H9 (cell line): ENCODE data around the gene GRAMD1B. TPM values are rescaled to one million over a fixed set of nuclear protein-coding genes. Genes with fewer than 3 reads are reported as not detected.

Source experiments
- DNase-seq: peaks from one replicate; pipeline ENCODE4 v3.0.0-alpha.2; 2017
- H2AFZ ChIP-seq: one replicate; pipeline ENCODE4 v1.6.1; 2013; ENCODE audit warnings: mild to moderate bottlenecking, low read length, control low read depth, moderate library complexity
- H2AK5ac ChIP-seq: 2 replicates; pipeline ENCODE4 v1.6.1; 2013; ENCODE audit warnings: low read length, control low read depth, mixed read lengths; ENCODE audit not compliant: insufficient read length
- H2BK120ac ChIP-seq: one replicate; pipeline ENCODE4 v1.6.1; 2013; ENCODE audit warnings: low read depth, mild to moderate bottlenecking, low read length, control low read depth, inconsistent platforms; ENCODE audit not compliant: poor library complexity, severe bottlenecking
- H2BK12ac ChIP-seq: 2 replicates; pipeline ENCODE4 v1.6.1; 2013; ENCODE audit warnings: low read length, control low read depth, mixed read lengths, low read depth; ENCODE audit not compliant: insufficient read length
- H2BK15ac ChIP-seq: 2 replicates; pipeline ENCODE4 v1.6.1; 2013; ENCODE audit warnings: low read depth, low read length, control low read depth
- H2BK20ac ChIP-seq: one replicate; pipeline ENCODE4 v1.6.1; 2013; ENCODE audit warnings: low read depth, mild to moderate bottlenecking, low read length, control low read depth, inconsistent platforms; ENCODE audit not compliant: poor library complexity, severe bottlenecking
- H2BK5ac ChIP-seq: 2 replicates; pipeline ENCODE4 v1.6.1; 2013; ENCODE audit warnings: low read length, control low read depth, mixed read lengths; ENCODE audit not compliant: insufficient read length
- H3K14ac ChIP-seq: 2 replicates; pipeline ENCODE4 v1.6.1; 2013; ENCODE audit warnings: low read length, control low read depth; ENCODE audit not compliant: insufficient read depth
- H3K18ac ChIP-seq: 2 replicates; pipeline ENCODE4 v1.6.1; 2013; ENCODE audit warnings: low read depth, mild to moderate bottlenecking, mixed read lengths, low read length, control low read depth; ENCODE audit not compliant: insufficient read length
- H3K23ac ChIP-seq: 2 replicates; pipeline ENCODE4 v1.6.1; 2013; ENCODE audit warnings: low read length, control low read depth, mixed read lengths, low read depth; ENCODE audit not compliant: insufficient read length
- H3K23me2 ChIP-seq: 2 replicates; pipeline ENCODE4 v1.6.1; 2013; ENCODE audit warnings: low read depth, mild to moderate bottlenecking, mixed read lengths, low read length, control low read depth; ENCODE audit not compliant: insufficient read length, poor library complexity, severe bottlenecking
- H3K27ac ChIP-seq: 2 replicates; pipeline ENCODE4 v1.5.1; 2013; ENCODE audit warnings: low read length, control low read depth, mixed read lengths, low read depth; ENCODE audit not compliant: insufficient read length
- H3K27me3 ChIP-seq: 2 replicates; pipeline ENCODE4 v1.6.1; 2013; ENCODE audit warnings: low read length, control low read depth, inconsistent platforms; ENCODE audit not compliant: insufficient read depth
- H3K4ac ChIP-seq: 2 replicates; pipeline ENCODE4 v1.6.1; 2013; ENCODE audit warnings: low read depth, mild to moderate bottlenecking, control low read depth, inconsistent platforms, low read length, moderate library complexity
- H3K4me1 ChIP-seq: 2 replicates; pipeline ENCODE4 v1.6.1; 2013; ENCODE audit warnings: low read length, control low read depth, inconsistent platforms; ENCODE audit not compliant: insufficient read depth
- H3K4me2 ChIP-seq: 2 replicates; pipeline ENCODE4 v1.6.1; 2013; ENCODE audit warnings: low read length, control low read depth, mixed read lengths; ENCODE audit not compliant: insufficient read length, insufficient read depth
- H3K56ac ChIP-seq: 2 replicates; pipeline ENCODE4 v1.6.1; 2013; ENCODE audit warnings: low read depth, mild to moderate bottlenecking, mixed read lengths, low read length, control low read depth; ENCODE audit not compliant: insufficient read length
- H3K79me1 ChIP-seq: 2 replicates; pipeline ENCODE4 v1.6.1; 2013; ENCODE audit warnings: low read depth, mild to moderate bottlenecking, moderate library complexity, low read length, control low read depth, inconsistent platforms; ENCODE audit not compliant: insufficient read depth, poor library complexity, severe bottlenecking
- H3K79me2 ChIP-seq: 2 replicates; pipeline ENCODE4 v1.6.1; 2013; ENCODE audit warnings: low read length, control low read depth, inconsistent platforms; ENCODE audit not compliant: insufficient read depth
- H3K9ac ChIP-seq: 2 replicates; pipeline ENCODE4 v1.6.1; 2013; ENCODE audit warnings: low read length, control low read depth, mixed read lengths; ENCODE audit not compliant: insufficient read length; ENCODE audit errors: extremely low read depth
- H3K9me3 ChIP-seq: one replicate; pipeline ENCODE4 v1.6.1; 2013; ENCODE audit warnings: low read depth, low read length, inconsistent platforms; ENCODE audit not compliant: control insufficient read depth
- H3T11ph ChIP-seq: one replicate; pipeline ENCODE4 v1.6.1; 2013; ENCODE audit warnings: mild to moderate bottlenecking, low read length, control low read depth, inconsistent platforms
- H4K20me1 ChIP-seq: one replicate; pipeline ENCODE4 v1.6.1; 2013; ENCODE audit not compliant: control insufficient read depth, insufficient read length, insufficient read depth
- H4K5ac ChIP-seq: 2 replicates; pipeline ENCODE4 v1.6.1; 2013; ENCODE audit warnings: low read depth, mild to moderate bottlenecking, mixed read lengths, low read length, control low read depth; ENCODE audit not compliant: insufficient read length
- H4K8ac ChIP-seq: replicated peaks from 2 replicates; pipeline ENCODE4 v1.6.1; 2013; ENCODE audit warnings: low read length, control low read depth, mixed read lengths, low read depth; ENCODE audit not compliant: insufficient read length
- H4K91ac ChIP-seq: 2 replicates; pipeline ENCODE4 v1.6.1; 2013; ENCODE audit warnings: low read depth, mild to moderate bottlenecking, moderate library complexity, mixed read lengths, low read length, control low read depth; ENCODE audit not compliant: insufficient read length
- H3K27ac Mint-ChIP-seq, 3 experiments: 2 replicates in 2 of 3; 3 replicates in 1 of 3; pipeline ENCODE4 v1.8.0; 2020 to 2021; ENCODE audit warnings: mixed read lengths in 3 of 3, mild to moderate bottlenecking in 1 of 3, moderate library complexity in 1 of 3
- H3K27me3 Mint-ChIP-seq: 2 replicates; pipeline ENCODE4 v1.8.0; 2021; ENCODE audit warnings: low read depth, mild to moderate bottlenecking, moderate library complexity, mixed read lengths
- H3K36me3 Mint-ChIP-seq, 3 experiments: 2 replicates in 2 of 3; 3 replicates in 1 of 3; pipeline ENCODE4 v1.8.0; 2020 to 2021; ENCODE audit warnings: low read depth in 3 of 3, mixed read lengths in 3 of 3; ENCODE audit not compliant: insufficient read depth in 1 of 3
- H3K4me1 Mint-ChIP-seq, 2 experiments: 2 replicates each; pipeline ENCODE4 v1.8.0; 2020; ENCODE audit warnings: mixed read lengths in 2 of 2
- H3K4me3 Mint-ChIP-seq, 2 experiments: 2 replicates in 1 of 2; 3 replicates in 1 of 2; pipeline ENCODE4 v1.8.0; 2020 to 2021; ENCODE audit warnings: mild to moderate bottlenecking in 2 of 2, mixed read lengths in 2 of 2, moderate library complexity in 1 of 2
- H3K9me3 Mint-ChIP-seq, 2 experiments: 2 replicates in 1 of 2; 3 replicates in 1 of 2; pipeline ENCODE4 v1.8.0; 2020; ENCODE audit warnings: mild to moderate bottlenecking in 2 of 2, mixed read lengths in 2 of 2, moderate library complexity in 1 of 2
- WGBS: extraction: QIAGEN DNeasy Blood & Tissue Kit; methylation state at CpG from one replicate; pipeline ENCODE4 v1.1.7; 2013; ENCODE audit warnings: missing lambda C conversion rate, low lambda C conversion rate, mixed read lengths; ENCODE audit not compliant: insufficient read length; ENCODE audit errors: extremely low coverage; 5-methylcytosine and 5-hydroxymethylcytosine counted together
- total RNA-seq: library from RNA; stranded (reverse); gene quantifications from 2 replicates; pipeline ENCODE4 v1.2.1, GENCODE V29; 2021
- TF ChIP-seq, protein P1 (sequence below): fragments of 200-600 bp; sonication (generic); conservative IDR thresholded peaks from 3 replicates; pipeline ENCODE4 v1.8.0; 2021; ENCODE audit warnings: antibody characterized with exemption, mild to moderate bottlenecking

Gene GRAMD1B
- total RNA-seq, 1 experiment from 2014 or later, result 25.9 TPM

GRCh38 chr11:123588117-123588863, 158.2 kb downstream of the GRAMD1B start:
- WGBS, result no CpG with 5 or more reads among the region's 14 CpGs
- Histone ChIP-seq H2BK5ac (no peak overlapping the region), H2AK5ac (no peak overlapping the region), H2BK12ac (no peak overlapping the region), H4K91ac (no peak overlapping the region), H3K79me2 (no peaks in the 10 kb centered on the region), H4K5ac (no peak overlapping the region), H2AFZ (no peak overlapping the region), H3K23me2 (no peaks in the 10 kb centered on the region), H3K18ac (no peak overlapping the region), H3K14ac (no peak overlapping the region), H3K4ac (no peak overlapping the region), H2BK20ac (no peak overlapping the region), H2BK15ac (no peak overlapping the region), H2BK120ac (no peak overlapping the region), H3K4me1 (no peaks in the 10 kb centered on the region; the same call in 1 of the 2 replicates), H3K79me1 (no peaks in the 10 kb centered on the region), H3T11ph (no peak overlapping the region), H3K56ac (no peak overlapping the region), H3K27ac (no peak overlapping the region), H4K8ac (no peak overlapping the region), H3K27me3 (no peaks in the 10 kb centered on the region), H4K20me1 (no peaks in the 10 kb centered on the region), H3K23ac (no peak overlapping the region), H3K9ac (no peak overlapping the region), H3K4me2 (no peak overlapping the region), H3K9me3 (no peaks in the 10 kb centered on the region)
- peaks cover 3 to 7% (median 3%) of the 10 kb centered on the region in 3 experiments; a peak in 6 of 7 replicates for H3K36me3 Mint-ChIP-seq
- no peak for DNase-seq
- H3K9me3 Mint-ChIP-seq, result no peaks in the 10 kb centered on the region
- no peak overlapping the region for H3K27ac Mint-ChIP-seq
- no peaks in the 10 kb centered on the region for H3K27me3 Mint-ChIP-seq
- H3K4me3 Mint-ChIP-seq, result peak overlapping the region in 1 of 2 experiments; percentile 58; a peak in 2 of 5 replicates
- TF ChIP-seq, protein P1, sequence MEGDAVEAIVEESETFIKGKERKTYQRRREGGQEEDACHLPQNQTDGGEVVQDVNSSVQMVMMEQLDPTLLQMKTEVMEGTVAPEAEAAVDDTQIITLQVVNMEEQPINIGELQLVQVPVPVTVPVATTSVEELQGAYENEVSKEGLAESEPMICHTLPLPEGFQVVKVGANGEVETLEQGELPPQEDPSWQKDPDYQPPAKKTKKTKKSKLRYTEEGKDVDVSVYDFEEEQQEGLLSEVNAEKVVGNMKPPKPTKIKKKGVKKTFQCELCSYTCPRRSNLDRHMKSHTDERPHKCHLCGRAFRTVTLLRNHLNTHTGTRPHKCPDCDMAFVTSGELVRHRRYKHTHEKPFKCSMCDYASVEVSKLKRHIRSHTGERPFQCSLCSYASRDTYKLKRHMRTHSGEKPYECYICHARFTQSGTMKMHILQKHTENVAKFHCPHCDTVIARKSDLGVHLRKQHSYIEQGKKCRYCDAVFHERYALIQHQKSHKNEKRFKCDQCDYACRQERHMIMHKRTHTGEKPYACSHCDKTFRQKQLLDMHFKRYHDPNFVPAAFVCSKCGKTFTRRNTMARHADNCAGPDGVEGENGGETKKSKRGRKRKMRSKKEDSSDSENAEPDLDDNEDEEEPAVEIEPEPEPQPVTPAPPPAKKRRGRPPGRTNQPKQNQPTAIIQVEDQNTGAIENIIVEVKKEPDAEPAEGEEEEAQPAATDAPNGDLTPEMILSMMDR, result no peak
- peaks cover 18 to 21% of the 10 kb centered on the region in 2 experiments for H3K4me1 Mint-ChIP-seq
